Measurements from ENCODE around the gene CDK14. TPM values are rescaled to one million over a fixed set of nuclear protein-coding genes. Genes with fewer than 3 reads are reported as not detected.
A peak's percentile ranks its signal among the peaks of the same experiment; 100 is the strongest.

The CDK14 gene
- total and polyA plus RNA-seq, 2 donors (not counting 1 experiment from before 2014, with no cell fraction given): 23.6 to 41.1 TPM

DNA sequence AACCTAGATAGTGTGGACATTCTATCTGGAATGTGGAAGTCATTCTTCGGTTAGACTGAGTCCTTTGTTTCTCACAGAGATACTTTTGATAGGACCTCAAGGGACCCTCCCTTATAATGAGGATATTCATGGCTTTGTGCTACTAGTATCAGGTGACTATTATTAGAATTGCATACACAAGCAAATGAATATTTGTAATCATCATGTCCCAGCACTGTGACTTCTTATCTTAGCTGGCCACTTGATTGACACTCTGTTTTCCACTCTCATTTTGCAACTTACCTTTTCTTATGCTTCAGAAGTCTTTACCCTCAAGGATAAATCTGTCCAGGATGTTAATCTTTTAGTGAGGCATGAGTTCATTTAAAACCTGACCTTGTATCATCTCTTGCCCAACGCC, 399.9 kb downstream of the CDK14 start:
- no peaks in the 10 kb centered on the region for H4K20me1 ChIP-seq (ENCODE audit: control insufficient read depth, extremely low read depth, insufficient read depth, low read length)
- H3K9me3 ChIP-seq (ENCODE audit: control insufficient read depth, insufficient read depth, low read depth, low read length): no peaks in the 10 kb centered on the region
- H3K4me3 ChIP-seq (replicated peaks in 1 of 4; ENCODE audit: control extremely low read depth in 1 of 4, insufficient read depth in 1 of 4, low read depth in 3 of 4, low read length in 4 of 4): no peak overlapping the region
- no peak for DNase-seq (ENCODE audit: low read depth in 2 of 2)
- TF ChIP-seq EZH2 (IDR thresholded peaks at IDR 0.05; ENCODE audit: low read length, missing control alignments): no peak
- TF ChIP-seq, protein P1, sequence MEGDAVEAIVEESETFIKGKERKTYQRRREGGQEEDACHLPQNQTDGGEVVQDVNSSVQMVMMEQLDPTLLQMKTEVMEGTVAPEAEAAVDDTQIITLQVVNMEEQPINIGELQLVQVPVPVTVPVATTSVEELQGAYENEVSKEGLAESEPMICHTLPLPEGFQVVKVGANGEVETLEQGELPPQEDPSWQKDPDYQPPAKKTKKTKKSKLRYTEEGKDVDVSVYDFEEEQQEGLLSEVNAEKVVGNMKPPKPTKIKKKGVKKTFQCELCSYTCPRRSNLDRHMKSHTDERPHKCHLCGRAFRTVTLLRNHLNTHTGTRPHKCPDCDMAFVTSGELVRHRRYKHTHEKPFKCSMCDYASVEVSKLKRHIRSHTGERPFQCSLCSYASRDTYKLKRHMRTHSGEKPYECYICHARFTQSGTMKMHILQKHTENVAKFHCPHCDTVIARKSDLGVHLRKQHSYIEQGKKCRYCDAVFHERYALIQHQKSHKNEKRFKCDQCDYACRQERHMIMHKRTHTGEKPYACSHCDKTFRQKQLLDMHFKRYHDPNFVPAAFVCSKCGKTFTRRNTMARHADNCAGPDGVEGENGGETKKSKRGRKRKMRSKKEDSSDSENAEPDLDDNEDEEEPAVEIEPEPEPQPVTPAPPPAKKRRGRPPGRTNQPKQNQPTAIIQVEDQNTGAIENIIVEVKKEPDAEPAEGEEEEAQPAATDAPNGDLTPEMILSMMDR (conservative IDR thresholded peaks at IDR 0.05 in 1 of 2, IDR thresholded peaks at IDR 0.05 in 1 of 2; ENCODE audit: low read depth in 1 of 2, low read length in 2 of 2): no peak
- H3K4me1 ChIP-seq (ENCODE audit: control insufficient read depth, extremely low read depth, insufficient read depth, low read length): peaks cover 3% of the 10 kb centered on the region
- no peak overlapping the region for H2AFZ ChIP-seq (ENCODE audit: low read length)
- H3K4me2 ChIP-seq (ENCODE audit: extremely low read depth, insufficient read depth, low read length): no peak overlapping the region
- no peak overlapping the region for H3K9ac ChIP-seq (ENCODE audit: insufficient read depth, low read length)
- no peak overlapping the region for H3K27ac ChIP-seq (ENCODE audit: insufficient read depth, low read length)
- no peaks in the 10 kb centered on the region for H3K27me3 ChIP-seq (ENCODE audit: control insufficient read depth, insufficient read depth, low read length)
- H3K79me2 ChIP-seq (ENCODE audit: control insufficient read depth, insufficient read depth, low read length): no peaks in the 10 kb centered on the region
- H3K36me3 ChIP-seq (ENCODE audit: control insufficient read depth, insufficient read depth, low read length): no peaks in the 10 kb centered on the region

DNA sequence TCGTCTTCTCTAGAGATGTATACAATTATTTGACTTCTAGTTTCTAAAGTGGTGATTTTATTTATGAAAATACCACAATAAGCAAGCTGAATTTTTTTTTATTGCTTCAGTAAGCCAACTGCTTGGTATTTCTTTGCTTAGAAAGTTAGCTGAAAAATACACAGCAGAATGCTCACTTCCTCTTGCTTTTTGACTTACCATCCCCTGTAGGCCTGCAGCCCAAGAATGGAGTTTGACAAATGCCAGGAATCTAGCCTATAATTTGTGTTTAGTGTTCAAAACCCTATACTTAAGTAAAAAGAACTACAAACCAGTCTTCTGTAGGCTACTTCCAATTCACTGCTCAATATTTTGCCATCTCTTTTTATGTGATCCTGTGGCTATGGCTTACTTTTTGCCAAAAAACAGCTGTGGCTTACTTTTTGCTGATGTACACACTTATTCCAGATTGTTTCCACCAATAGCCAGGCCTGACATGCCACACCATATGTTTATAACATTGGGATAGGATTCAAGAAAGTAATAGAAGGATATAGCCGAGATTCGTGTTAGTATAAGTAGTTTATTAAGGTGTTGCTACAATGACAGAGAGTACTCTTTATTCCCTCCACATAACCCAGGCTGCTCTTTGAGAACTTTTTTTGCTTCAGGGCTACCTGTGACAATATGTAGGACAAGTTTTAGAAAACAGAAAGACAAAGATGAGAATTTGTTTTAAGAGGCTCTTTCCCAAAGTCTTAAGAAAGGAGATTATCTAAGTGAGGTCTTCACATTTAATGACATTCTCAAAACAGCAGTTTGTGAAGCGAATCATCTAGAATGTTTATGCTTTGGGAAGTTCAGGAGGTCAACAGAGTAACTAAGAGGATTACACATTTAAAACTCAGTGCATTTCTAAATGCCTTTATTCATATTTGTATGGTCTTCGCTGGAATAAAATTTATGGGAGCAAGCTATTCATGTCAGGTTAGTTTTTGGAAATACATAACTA, 404.2 kb downstream of the CDK14 start:
- no peaks in the 10 kb centered on the region for H3K36me3 ChIP-seq (ENCODE audit: control insufficient read depth, insufficient read depth, low read length)

DNA sequence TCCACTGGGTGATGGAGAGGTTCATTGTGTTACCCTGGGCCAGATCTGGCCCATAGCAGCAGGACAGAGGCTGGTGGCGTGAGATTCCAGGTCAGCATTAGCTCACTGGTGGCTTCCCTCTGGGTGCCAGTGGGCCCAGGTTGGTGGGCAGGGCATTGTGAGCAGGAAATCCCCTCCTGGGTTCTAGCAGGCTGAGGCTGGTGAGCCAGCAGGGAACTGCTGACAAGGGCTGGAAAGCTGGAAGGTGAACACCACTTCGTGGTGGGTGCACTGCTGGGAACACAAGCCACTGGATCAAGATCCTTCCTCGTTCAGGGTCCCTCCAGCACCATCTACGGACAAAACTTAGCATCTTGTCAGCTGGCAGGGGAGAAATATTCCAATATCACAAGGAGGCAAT, 408.9 kb downstream of the CDK14 start:
- no peak for DNase-seq (ENCODE audit: low read depth in 2 of 2)
- no peak overlapping the region for H3K27ac ChIP-seq (ENCODE audit: insufficient read depth, low read length)
- H3K4me1 ChIP-seq (ENCODE audit: control insufficient read depth, extremely low read depth, insufficient read depth, low read length): peaks cover 3% of the 10 kb centered on the region
- H3K79me2 ChIP-seq (ENCODE audit: control insufficient read depth, insufficient read depth, low read length): no peaks in the 10 kb centered on the region
- H3K4me3 ChIP-seq (replicated peaks in 1 of 4; ENCODE audit: control extremely low read depth in 1 of 4, insufficient read depth in 1 of 4, low read depth in 3 of 4, low read length in 4 of 4): no peak overlapping the region
- no peaks in the 10 kb centered on the region for H3K27me3 ChIP-seq (ENCODE audit: control insufficient read depth, insufficient read depth, low read length)
- no peak for TF ChIP-seq EZH2 (IDR thresholded peaks at IDR 0.05; ENCODE audit: low read length, missing control alignments)
- TF ChIP-seq, protein P1 (conservative IDR thresholded peaks at IDR 0.05 in 1 of 2, IDR thresholded peaks at IDR 0.05 in 1 of 2; ENCODE audit: low read depth in 1 of 2, low read length in 2 of 2): no peak
- H3K4me2 ChIP-seq (ENCODE audit: extremely low read depth, insufficient read depth, low read length): no peak overlapping the region
- H3K9me3 ChIP-seq (ENCODE audit: control insufficient read depth, insufficient read depth, low read depth, low read length): no peaks in the 10 kb centered on the region
- no peaks in the 10 kb centered on the region for H3K36me3 ChIP-seq (ENCODE audit: control insufficient read depth, insufficient read depth, low read length)
- no peak overlapping the region for H2AFZ ChIP-seq (ENCODE audit: low read length)
- H3K9ac ChIP-seq (ENCODE audit: insufficient read depth, low read length): no peak overlapping the region
- no peaks in the 10 kb centered on the region for H4K20me1 ChIP-seq (ENCODE audit: control insufficient read depth, extremely low read depth, insufficient read depth, low read length)

More for the DNA sequence above, 404.2 kb downstream of the CDK14 start:
- TF ChIP-seq, protein P1 (conservative IDR thresholded peaks at IDR 0.05 in 1 of 2, IDR thresholded peaks at IDR 0.05 in 1 of 2; ENCODE audit: low read depth in 1 of 2, low read length in 2 of 2): no peak
- no peak for TF ChIP-seq EZH2 (IDR thresholded peaks at IDR 0.05; ENCODE audit: low read length, missing control alignments)
- Histone ChIP-seq H3K27ac (ENCODE audit: insufficient read depth, low read length) (peak overlapping the region; percentile 39), H3K27me3 (ENCODE audit: control insufficient read depth, insufficient read depth, low read length) (no peaks in the 10 kb centered on the region), H3K4me2 (ENCODE audit: extremely low read depth, insufficient read depth, low read length) (peak overlapping the region; percentile 44), H4K20me1 (ENCODE audit: control insufficient read depth, extremely low read depth, insufficient read depth, low read length) (no peaks in the 10 kb centered on the region), H3K79me2 (ENCODE audit: control insufficient read depth, insufficient read depth, low read length) (no peaks in the 10 kb centered on the region), H3K9ac (ENCODE audit: insufficient read depth, low read length) (no peak overlapping the region), H3K4me3 (replicated peaks in 1 of 4; ENCODE audit: control extremely low read depth in 1 of 4, insufficient read depth in 1 of 4, low read depth in 3 of 4, low read length in 4 of 4) (no peak overlapping the region), H3K4me1 (ENCODE audit: control insufficient read depth, extremely low read depth, insufficient read depth, low read length) (peaks cover 3% of the 10 kb centered on the region), H3K9me3 (ENCODE audit: control insufficient read depth, insufficient read depth, low read depth, low read length) (no peaks in the 10 kb centered on the region), H2AFZ (ENCODE audit: low read length) (no peak overlapping the region)
- peak; percentile 39 to 45 for DNase-seq (ENCODE audit: low read depth in 2 of 2)

Data from fibroblast of lung (primary cell).